ENCODE results near the gene TNFAIP1.

DNA sequence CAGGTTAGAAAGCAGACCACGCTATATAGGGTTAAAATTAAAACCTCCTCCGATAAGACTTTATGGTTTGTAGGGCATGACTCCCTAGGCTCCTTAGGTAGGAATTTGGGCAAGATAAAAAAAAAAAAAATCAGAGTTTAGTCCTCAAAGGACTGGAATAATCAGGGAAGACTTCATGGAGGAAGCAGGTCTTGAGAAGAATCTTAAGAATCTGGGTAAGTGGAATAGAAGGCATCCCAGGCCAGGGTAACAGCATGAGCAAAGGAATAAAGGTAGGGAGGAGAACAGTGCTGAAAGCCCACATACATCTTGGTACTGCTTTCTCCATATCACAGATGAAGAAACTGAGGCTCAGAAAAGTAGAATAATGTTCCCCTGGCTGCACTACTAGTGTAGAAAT lies 55.0 kb downstream of the TNFAIP1 start:
- no peak for TF ChIP-seq POLR2A (IDR thresholded peaks at IDR 0.05; ENCODE audit: low read length)
- TF ChIP-seq GATA1 (IDR thresholded peaks at IDR 0.05; ENCODE audit: low read depth, low read length) = no peak
